Measurements from ENCODE around the gene SLC39A9. TPM values are rescaled to one million over a fixed set of nuclear protein-coding genes. Genes with fewer than 3 reads are reported as not detected.

Gene SLC39A9
- total and polyA plus RNA-seq, 2 of the 13 experiments (the other 11 are each of a cell fraction or from before 2014, with no cell fraction given): 46.6 to 69.5 TPM

Other genes starting within 250 kb of the SLC39A9 start
- gene DCAF5, start 245.6 kb upstream of the SLC39A9 start, total RNA-seq (2016; rRNA removed; fragmentation: Illumina TruSeq; extraction: Trizol): 11.3 and 13.4 TPM in 2 replicates
- gene DCAF5, start 245.6 kb upstream of the SLC39A9 start, polyA plus RNA-seq (2011; rRNA removed): 31.6 and 35.3 TPM in 2 replicates
- 8.8 and 15.1 TPM in 2 replicates for gene EXD2, start 207.2 kb upstream of the SLC39A9 start, total RNA-seq (2016; rRNA removed; fragmentation: Illumina TruSeq; extraction: Trizol)
- gene EXD2, start 207.2 kb upstream of the SLC39A9 start, polyA plus RNA-seq (2011; rRNA removed): 9.5 and 10.8 TPM in 2 replicates
- gene GALNT16, start 138.5 kb upstream of the SLC39A9 start, total RNA-seq (2016; rRNA removed; fragmentation: Illumina TruSeq; extraction: Trizol): 0.36 and 0.82 TPM in 2 replicates
- gene GALNT16, start 138.5 kb upstream of the SLC39A9 start, polyA plus RNA-seq (2011; rRNA removed): 0.54 and 0.55 TPM in 2 replicates
- 341 and 491 TPM in 2 replicates for gene ERH, start 393 bp upstream of the SLC39A9 start, total RNA-seq (2016; rRNA removed; fragmentation: Illumina TruSeq; extraction: Trizol)
- gene ERH, start 393 bp upstream of the SLC39A9 start, polyA plus RNA-seq (2011; rRNA removed): 75.8 and 105 TPM in 2 replicates
- gene PLEKHD1, start 86.0 kb downstream of the SLC39A9 start, total RNA-seq (2016; rRNA removed; fragmentation: Illumina TruSeq; extraction: Trizol): not detected in 2 replicates
- 0.01 and 0.03 TPM in 2 replicates for gene PLEKHD1, start 86.0 kb downstream of the SLC39A9 start, polyA plus RNA-seq (2011; rRNA removed)
- not detected in 2 replicates for gene CCDC177, start 176.2 kb downstream of the SLC39A9 start, total RNA-seq (2016; rRNA removed; fragmentation: Illumina TruSeq; extraction: Trizol)
- not detected in 2 replicates for gene CCDC177, start 176.2 kb downstream of the SLC39A9 start, polyA plus RNA-seq (2011; rRNA removed)
- 4.8 and 7.2 TPM in 2 replicates for gene SUSD6, start 212.9 kb downstream of the SLC39A9 start, total RNA-seq (2016; rRNA removed; fragmentation: Illumina TruSeq; extraction: Trizol)
- gene SUSD6, start 212.9 kb downstream of the SLC39A9 start, polyA plus RNA-seq (2011; rRNA removed): 7.4 and 9.4 TPM in 2 replicates

Data from HepG2 (cell line).